ENCODE results near the gene MRPS34. TPM values are rescaled to one million over a fixed set of nuclear protein-coding genes. Genes with fewer than 3 reads are reported as not detected.

Gene MRPS34
- total RNA-seq, 1 donor from 2014 or later = 58.0 TPM

DNA sequence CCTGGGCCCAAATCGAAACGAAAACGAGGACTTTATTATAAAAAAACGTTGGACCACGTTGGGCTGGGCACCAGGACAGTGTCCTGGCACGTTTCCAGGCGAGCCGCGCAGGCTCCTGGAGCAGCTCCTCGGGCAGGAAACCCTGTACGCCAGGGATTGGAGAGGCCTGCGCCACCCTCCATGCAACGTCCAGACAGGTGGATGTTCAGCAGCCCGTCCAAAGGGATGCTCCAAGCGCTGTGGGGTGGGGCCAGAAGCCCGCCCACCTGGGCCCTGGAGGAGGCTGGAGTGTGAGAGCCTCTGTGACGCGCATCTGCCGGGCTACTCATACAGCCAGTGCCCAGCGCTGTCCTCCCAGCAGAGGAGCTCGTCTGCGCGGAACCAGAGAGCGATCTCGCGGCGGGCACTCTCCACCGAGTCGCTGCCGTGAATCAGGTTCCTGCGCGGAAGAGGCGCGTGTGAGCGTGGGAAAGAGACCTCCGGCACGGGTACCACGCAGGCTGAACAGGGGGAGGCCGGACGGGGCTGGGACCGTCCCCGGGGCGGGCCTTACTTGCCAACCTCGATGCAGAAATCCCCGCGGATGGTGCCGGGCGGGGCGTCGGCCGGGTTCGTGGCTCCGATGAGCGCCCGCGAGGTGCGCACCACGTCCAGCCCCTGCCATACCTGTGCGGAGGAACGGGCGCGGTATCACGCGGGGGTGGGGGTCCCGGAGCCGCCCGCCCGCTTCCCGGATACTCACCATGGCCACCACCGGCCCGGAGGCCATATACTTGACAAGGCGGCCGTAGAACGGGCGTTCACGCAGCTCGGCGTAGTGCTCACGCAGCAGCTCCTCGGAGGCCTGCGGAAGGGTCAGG lies 2.4 kb downstream of the MRPS34 start:
- intact Hi-C loops (cut with DNase I) = no loop called here
- Histone ChIP-seq H3K4me3 (peak overlapping the region; percentile 98), H3K27ac (peak overlapping the region; percentile 94), H3K36me3 (peaks cover 50% of the 10 kb centered on the region), H3K27me3 (ENCODE audit: low read depth) (no peaks in the 10 kb centered on the region), H3K9me3 (no peaks in the 10 kb centered on the region), H3K4me1 (peaks cover 37% of the 10 kb centered on the region)
- ATAC-seq (peak; percentile 1 to 8), DNase-seq (peak; percentile 73)
- TF ChIP-seq, protein P1, sequence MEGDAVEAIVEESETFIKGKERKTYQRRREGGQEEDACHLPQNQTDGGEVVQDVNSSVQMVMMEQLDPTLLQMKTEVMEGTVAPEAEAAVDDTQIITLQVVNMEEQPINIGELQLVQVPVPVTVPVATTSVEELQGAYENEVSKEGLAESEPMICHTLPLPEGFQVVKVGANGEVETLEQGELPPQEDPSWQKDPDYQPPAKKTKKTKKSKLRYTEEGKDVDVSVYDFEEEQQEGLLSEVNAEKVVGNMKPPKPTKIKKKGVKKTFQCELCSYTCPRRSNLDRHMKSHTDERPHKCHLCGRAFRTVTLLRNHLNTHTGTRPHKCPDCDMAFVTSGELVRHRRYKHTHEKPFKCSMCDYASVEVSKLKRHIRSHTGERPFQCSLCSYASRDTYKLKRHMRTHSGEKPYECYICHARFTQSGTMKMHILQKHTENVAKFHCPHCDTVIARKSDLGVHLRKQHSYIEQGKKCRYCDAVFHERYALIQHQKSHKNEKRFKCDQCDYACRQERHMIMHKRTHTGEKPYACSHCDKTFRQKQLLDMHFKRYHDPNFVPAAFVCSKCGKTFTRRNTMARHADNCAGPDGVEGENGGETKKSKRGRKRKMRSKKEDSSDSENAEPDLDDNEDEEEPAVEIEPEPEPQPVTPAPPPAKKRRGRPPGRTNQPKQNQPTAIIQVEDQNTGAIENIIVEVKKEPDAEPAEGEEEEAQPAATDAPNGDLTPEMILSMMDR (IDR thresholded peaks at IDR 0.05) = no peak

DNA sequence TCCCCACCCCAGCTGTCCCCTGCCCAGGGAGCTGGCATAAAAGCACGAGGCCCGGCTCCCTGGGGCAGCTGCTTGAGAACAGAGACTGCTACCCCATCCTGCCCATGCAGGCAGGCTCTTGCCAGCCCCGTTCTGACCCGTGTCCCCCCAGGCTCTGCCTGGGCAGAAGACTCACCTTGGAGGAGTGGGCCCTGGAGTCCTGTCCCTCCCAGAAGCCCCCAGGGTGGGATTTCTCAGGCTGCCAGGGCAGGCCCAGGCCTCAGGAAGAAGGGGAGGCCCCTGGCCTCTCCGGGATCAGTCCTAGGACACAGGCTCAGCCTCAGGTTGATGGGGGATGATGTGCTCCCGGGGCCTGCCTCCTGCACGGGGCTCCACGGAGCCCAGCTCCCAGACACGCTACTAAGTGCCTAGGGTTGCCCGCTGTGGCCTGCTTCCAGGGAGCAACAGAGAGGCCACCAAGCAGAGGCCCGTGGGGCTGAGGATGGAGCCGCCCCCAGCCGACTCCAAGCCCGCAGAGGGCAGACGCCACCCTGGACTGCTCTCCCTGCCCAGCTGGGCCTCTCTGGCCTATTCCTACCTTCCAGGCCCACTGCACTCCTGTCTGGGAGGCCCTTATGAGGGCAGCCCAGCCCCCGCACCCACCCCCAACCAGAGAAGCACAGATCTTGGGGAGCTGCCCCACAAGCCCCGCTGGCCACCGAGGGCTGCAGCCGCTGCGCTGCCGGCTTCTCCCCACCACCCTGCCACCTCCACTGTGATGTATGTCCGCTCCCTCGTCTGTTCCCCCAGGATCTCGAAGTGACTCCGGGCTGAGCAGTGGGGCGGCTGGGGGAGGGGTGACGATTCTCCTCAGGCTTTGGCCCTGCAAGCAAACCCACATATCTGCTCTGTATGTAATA lies 3.3 kb downstream of the MRPS34 start:
- intact Hi-C loops (cut with DNase I) = no loop called here
- TF ChIP-seq, protein P1 (IDR thresholded peaks at IDR 0.05) = no peak
- no peak for ATAC-seq
- Histone ChIP-seq H3K27ac (peak overlapping the region; percentile 94), H3K4me1 (peaks cover 32% of the 10 kb centered on the region), H3K27me3 (ENCODE audit: low read depth) (no peaks in the 10 kb centered on the region), H3K4me3 (peak overlapping the region; percentile 98), H3K36me3 (peaks cover 54% of the 10 kb centered on the region), H3K9me3 (no peaks in the 10 kb centered on the region)
- DNase-seq = no peak

DNA sequence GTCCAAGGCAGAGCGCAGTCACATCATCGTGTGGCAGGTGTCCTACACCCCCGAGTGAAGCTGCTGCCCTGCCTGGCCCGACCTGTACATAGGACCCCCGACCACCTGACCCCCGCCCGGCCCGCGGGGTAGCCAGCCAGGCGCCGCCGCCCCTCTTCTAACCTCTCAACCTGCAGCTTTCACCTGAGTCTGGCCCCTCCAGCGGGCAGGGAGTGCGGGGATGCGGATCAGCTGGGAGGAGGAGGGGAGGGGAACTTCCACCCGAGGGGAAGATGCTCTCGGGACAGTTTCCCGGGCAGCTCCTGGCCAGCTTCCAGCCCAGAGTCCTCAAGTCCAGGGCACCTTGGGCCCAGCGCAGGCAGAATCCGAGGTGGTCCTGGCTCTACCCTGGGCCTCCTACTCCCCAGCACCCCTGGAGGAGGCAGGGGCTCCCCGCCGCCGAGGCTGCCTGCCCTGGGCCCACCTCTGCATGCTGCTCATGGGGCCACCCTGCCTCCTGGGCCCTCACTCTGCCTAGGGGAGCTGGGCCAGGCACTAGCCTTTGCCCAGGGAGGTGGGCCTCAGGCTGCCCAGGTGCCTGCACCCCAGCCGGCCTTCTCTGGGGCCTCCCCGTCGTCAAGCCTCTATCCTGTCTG lies 4.0 kb downstream of the MRPS34 start:
- TF ChIP-seq, protein P1 (IDR thresholded peaks at IDR 0.05) = no peak
- peaks cover 62% of the 10 kb centered on the region for H3K36me3 ChIP-seq
- no peaks in the 10 kb centered on the region for H3K9me3 ChIP-seq
- H3K4me3 ChIP-seq = no peak overlapping the region
- H3K27me3 ChIP-seq (ENCODE audit: low read depth) = no peaks in the 10 kb centered on the region
- no peak for DNase-seq
- no peak overlapping the region for H3K27ac ChIP-seq
- peaks cover 24% of the 10 kb centered on the region for H3K4me1 ChIP-seq
- ATAC-seq = no peak
- intact Hi-C loops (cut with DNase I) = no loop called here

DNA sequence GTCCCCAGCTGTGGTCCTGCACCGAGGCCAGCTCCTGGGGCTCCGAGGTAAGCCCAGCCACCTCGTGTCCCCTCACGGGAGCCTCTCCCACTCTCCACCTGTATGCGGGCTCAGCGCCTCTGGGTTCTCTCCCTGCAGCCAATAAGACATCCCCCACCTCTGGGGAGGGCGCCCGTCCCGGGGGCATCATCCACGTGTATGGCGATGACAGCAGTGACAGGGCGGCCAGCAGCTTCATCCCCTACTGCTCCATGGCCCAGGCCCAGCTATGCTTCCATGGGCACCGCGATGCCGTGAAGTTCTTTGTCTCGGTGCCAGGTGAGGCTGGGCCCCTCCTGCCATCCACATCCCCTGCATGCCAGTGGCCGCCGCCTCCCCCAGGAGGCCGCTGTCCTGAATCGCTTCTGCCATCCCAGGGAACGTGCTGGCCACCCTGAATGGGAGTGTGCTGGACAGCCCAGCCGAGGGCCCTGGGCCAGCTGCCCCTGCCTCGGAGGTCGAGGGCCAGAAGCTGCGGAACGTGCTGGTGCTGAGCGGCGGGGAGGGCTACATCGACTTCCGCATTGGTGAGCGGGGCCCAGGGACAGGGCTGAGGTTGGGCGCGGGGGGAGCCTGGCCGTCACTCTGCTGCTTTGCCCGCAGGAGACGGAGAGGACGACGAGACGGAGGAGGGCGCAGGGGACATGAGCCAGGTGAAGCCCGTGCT lies 4.7 kb downstream of the MRPS34 start:
- no peak for DNase-seq
- Histone ChIP-seq H3K27me3 (ENCODE audit: low read depth) (no peaks in the 10 kb centered on the region), H3K4me1 (peaks cover 20% of the 10 kb centered on the region), H3K27ac (no peak overlapping the region), H3K36me3 (peaks cover 66% of the 10 kb centered on the region), H3K4me3 (no peak overlapping the region), H3K9me3 (no peaks in the 10 kb centered on the region)
- ATAC-seq = no peak
- TF ChIP-seq, protein P1 (IDR thresholded peaks at IDR 0.05) = no peak
- intact Hi-C loops (cut with DNase I) = no loop called here
